GM21390 (cell line): ENCODE data around the gene MMD2.

Experiments
- ATAC-seq: cut with Tn5 transposase; IDR thresholded peaks from one replicate; pipeline ENCODE4 v1.9.1; 2021; ENCODE audit not compliant: unreplicated experiment

MMD2 gene

GRCh38 chr7:4959306-4959705 lies 319 bp upstream of the MMD2 start:
- ATAC-seq = no peak

- no peak for ATAC-seq
Observed at GRCh38 chr7:4957847-4958476, 1.0 kb downstream of the MMD2 start.

- ATAC-seq = no peak
Observed at GRCh38 chr7:4951903-4952636, 6.9 kb downstream of the MMD2 start.

- ATAC-seq = no peak
Observed at GRCh38 chr7:4951304-4951703, 7.7 kb downstream of the MMD2 start.

- ATAC-seq = no peak
Observed at GRCh38 chr7:4948402-4948801, 10.6 kb downstream of the MMD2 start.

GRCh38 chr7:4945949-4946348 lies 13.0 kb downstream of the MMD2 start:
- no peak for ATAC-seq

- ATAC-seq = no peak
Observed at GRCh38 chr7:4944939-4945338, 14.0 kb downstream of the MMD2 start.

- ATAC-seq = no peak
Observed at GRCh38 chr7:4943297-4943696, 15.7 kb downstream of the MMD2 start.

- ATAC-seq = no peak
Observed at GRCh38 chr7:4939971-4940728, 18.8 kb downstream of the MMD2 start.

GRCh38 chr7:4937411-4937810 lies 21.6 kb downstream of the MMD2 start:
- ATAC-seq = no peak

GRCh38 chr7:4934419-4935025 lies 24.5 kb downstream of the MMD2 start:
- ATAC-seq = no peak

GRCh38 chr7:4931943-4932342 lies 27.0 kb downstream of the MMD2 start:
- no peak for ATAC-seq

- no peak for ATAC-seq
Observed at GRCh38 chr7:4929005-4929404, 30.0 kb downstream of the MMD2 start.

- ATAC-seq = no peak
Observed at GRCh38 chr7:4928445-4928844, 30.5 kb downstream of the MMD2 start.

- no peak for ATAC-seq
Observed at GRCh38 chr7:4919969-4920766, 38.8 kb downstream of the MMD2 start.

GRCh38 chr7:4916113-4916512 lies 42.9 kb downstream of the MMD2 start:
- no peak for ATAC-seq

- ATAC-seq = no peak
Observed at GRCh38 chr7:4911111-4911828, 47.7 kb downstream of the MMD2 start.

GRCh38 chr7:4906682-4907081 lies 52.3 kb downstream of the MMD2 start:
- no peak for ATAC-seq

GRCh38 chr7:4905171-4905570 lies 53.8 kb downstream of the MMD2 start:
- no peak for ATAC-seq

GRCh38 chr7:4904346-4904745 lies 54.6 kb downstream of the MMD2 start:
- no peak for ATAC-seq
